ENCODE measurements around the gene NSG1. TPM values are rescaled to one million over a fixed set of nuclear protein-coding genes. Genes with fewer than 3 reads are reported as not detected.

NSG1 gene
- total RNA-seq, 1 donor from 2014 or later, result 41.6 TPM

GRCh38 chr4:4437798-4438470 is 51.0 kb downstream of the NSG1 start:
- H3K79me2 ChIP-seq (ENCODE audit: low read depth), result no peaks in the 10 kb centered on the region
- H3K27ac ChIP-seq, result no peak overlapping the region
- H3K4me2 ChIP-seq, result no peak overlapping the region
- Mint-ChIP-seq H3K27me3 (ENCODE audit: insufficient read depth, low read depth) (peaks cover 3% of the 10 kb centered on the region), H3K27ac (no peak overlapping the region), H3K9me3 (no peaks in the 10 kb centered on the region), H3K4me1 (no peaks in the 10 kb centered on the region), H3K4me3 (no peak overlapping the region), H3K36me3 (peaks cover 10% of the 10 kb centered on the region)
- H3F3A ChIP-seq (ENCODE audit: low read depth), result no peaks in the 10 kb centered on the region
- no peak overlapping the region for H2AFZ ChIP-seq (replicated peaks)
- no peaks in the 10 kb centered on the region for H4K20me1 ChIP-seq (ENCODE audit: low read depth)
- H3K36me3 ChIP-seq, result no peaks in the 10 kb centered on the region
- H3K4me3 ChIP-seq, result no peak overlapping the region
- no peaks in the 10 kb centered on the region for H3K27me3 ChIP-seq
- H3K4me1 ChIP-seq, result no peaks in the 10 kb centered on the region
- no peaks in the 10 kb centered on the region for H3K9me3 ChIP-seq (ENCODE audit: low read depth)
- TF ChIP-seq CTCF (IDR thresholded peaks at IDR 0.05), result no peak
- no peak for TF ChIP-seq EZH2 (IDR thresholded peaks at IDR 0.05)
- TF ChIP-seq EZH2phosphoT487 (IDR thresholded peaks at IDR 0.05), result no peak
- no peak for DNase-seq (ENCODE audit: low spot score)
- no peak overlapping the region for H3K9ac ChIP-seq

GRCh38 chr4:4438891-4439290 is 52.0 kb downstream of the NSG1 start:
- no peak overlapping the region for H2AFZ ChIP-seq (replicated peaks)
- H3K79me2 ChIP-seq (ENCODE audit: low read depth), result no peaks in the 10 kb centered on the region
- H4K20me1 ChIP-seq (ENCODE audit: low read depth), result no peaks in the 10 kb centered on the region
- no peaks in the 10 kb centered on the region for H3K9me3 Mint-ChIP-seq
- H3K4me1 ChIP-seq, result no peaks in the 10 kb centered on the region
- peaks cover 9% of the 10 kb centered on the region for H3K36me3 Mint-ChIP-seq
- H3K36me3 ChIP-seq, result no peaks in the 10 kb centered on the region
- no peaks in the 10 kb centered on the region for H3F3A ChIP-seq (ENCODE audit: low read depth)
- H3K27me3 Mint-ChIP-seq (ENCODE audit: insufficient read depth, low read depth), result peaks cover 3% of the 10 kb centered on the region
- no peaks in the 10 kb centered on the region for H3K4me1 Mint-ChIP-seq
- H3K9me3 ChIP-seq (ENCODE audit: low read depth), result no peaks in the 10 kb centered on the region
- H3K4me3 Mint-ChIP-seq, result no peak overlapping the region
- no peak for DNase-seq (ENCODE audit: low spot score)
- TF ChIP-seq EZH2phosphoT487 (IDR thresholded peaks at IDR 0.05), result no peak
- H3K4me3 ChIP-seq, result no peak overlapping the region
- no peak overlapping the region for H3K4me2 ChIP-seq
- H3K9ac ChIP-seq, result no peak overlapping the region
- no peak overlapping the region for H3K27ac ChIP-seq
- no peaks in the 10 kb centered on the region for H3K27me3 ChIP-seq
- no peak overlapping the region for H3K27ac Mint-ChIP-seq

GRCh38 chr4:4439782-4440181 is 52.9 kb downstream of the NSG1 start:
- Histone ChIP-seq H3K4me1 (no peaks in the 10 kb centered on the region), H3K4me2 (no peak overlapping the region), H3K79me2 (ENCODE audit: low read depth) (no peaks in the 10 kb centered on the region), H3K9ac (no peak overlapping the region), H3K9me3 (ENCODE audit: low read depth) (no peaks in the 10 kb centered on the region), H3F3A (ENCODE audit: low read depth) (no peaks in the 10 kb centered on the region), H3K36me3 (no peaks in the 10 kb centered on the region), H3K4me3 (no peak overlapping the region), H3K27me3 (no peaks in the 10 kb centered on the region), H3K27ac (no peak overlapping the region), H4K20me1 (ENCODE audit: low read depth) (no peaks in the 10 kb centered on the region), H2AFZ (replicated peaks) (no peak overlapping the region)
- TF ChIP-seq EZH2phosphoT487 (IDR thresholded peaks at IDR 0.05) (no peak), CTCF (IDR thresholded peaks at IDR 0.05) (no peak), EZH2 (IDR thresholded peaks at IDR 0.05) (no peak)
- H3K27ac Mint-ChIP-seq, result no peak overlapping the region
- H3K36me3 Mint-ChIP-seq, result peaks cover 15% of the 10 kb centered on the region
- peaks cover 3% of the 10 kb centered on the region for H3K27me3 Mint-ChIP-seq (ENCODE audit: insufficient read depth, low read depth)
- H3K4me3 Mint-ChIP-seq, result no peak overlapping the region
- H3K4me1 Mint-ChIP-seq, result no peaks in the 10 kb centered on the region
- H3K9me3 Mint-ChIP-seq, result no peaks in the 10 kb centered on the region
- no peak for DNase-seq (ENCODE audit: low spot score)

- no peak for TF ChIP-seq CTCF (IDR thresholded peaks at IDR 0.05)
- TF ChIP-seq EZH2phosphoT487 (IDR thresholded peaks at IDR 0.05), result no peak
- H3K4me3 ChIP-seq, result no peak overlapping the region
- no peak for DNase-seq (ENCODE audit: low spot score)
- no peak overlapping the region for H3K4me2 ChIP-seq
- no peak overlapping the region for H3K27ac ChIP-seq
- H3K9me3 ChIP-seq (ENCODE audit: low read depth), result no peaks in the 10 kb centered on the region
- Mint-ChIP-seq H3K9me3 (no peaks in the 10 kb centered on the region), H3K36me3 (peaks cover 17% of the 10 kb centered on the region), H3K4me1 (no peaks in the 10 kb centered on the region), H3K27me3 (ENCODE audit: insufficient read depth, low read depth) (peaks cover 2% of the 10 kb centered on the region), H3K27ac (no peak overlapping the region), H3K4me3 (no peak overlapping the region)
- no peaks in the 10 kb centered on the region for H3K36me3 ChIP-seq
- no peak overlapping the region for H3K9ac ChIP-seq
- no peaks in the 10 kb centered on the region for H4K20me1 ChIP-seq (ENCODE audit: low read depth)
- no peaks in the 10 kb centered on the region for H3K79me2 ChIP-seq (ENCODE audit: low read depth)
- H3K27me3 ChIP-seq, result no peaks in the 10 kb centered on the region
- H2AFZ ChIP-seq (replicated peaks), result no peak overlapping the region
- no peaks in the 10 kb centered on the region for H3F3A ChIP-seq (ENCODE audit: low read depth)
- no peaks in the 10 kb centered on the region for H3K4me1 ChIP-seq
These were observed 53.6 kb downstream of the NSG1 start for GRCh38 chr4:4440333-4441061.
